Measurements from ENCODE around the gene ELL3. TPM values are rescaled to one million over a fixed set of nuclear protein-coding genes. Genes with fewer than 3 reads are reported as not detected.

The ELL3 gene
- total RNA-seq, 1 donor from 2014 or later: 3.8 TPM

DNA sequence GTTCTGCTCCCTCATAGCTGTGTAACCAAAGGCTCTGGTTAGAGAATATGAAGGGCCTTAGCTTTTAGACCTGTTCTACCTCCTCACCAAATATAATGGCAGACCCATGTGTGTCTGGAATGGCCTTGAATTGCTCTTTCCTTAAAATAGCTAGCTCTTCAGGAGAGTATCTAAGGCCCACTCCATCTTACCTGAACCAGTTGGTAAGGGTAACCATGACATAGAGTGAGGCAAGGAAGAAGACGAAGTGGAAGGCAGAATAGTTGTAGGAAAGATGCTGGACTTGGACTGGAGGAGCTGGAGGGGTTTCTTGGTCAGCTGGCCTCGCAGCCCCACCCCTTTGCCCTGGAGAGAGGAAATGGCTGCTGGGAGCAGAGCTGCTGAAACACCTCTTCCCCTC, 18.4 kb upstream of the ELL3 start:
- DNase-seq (ENCODE audit: low read depth): no peak
- H3K27ac ChIP-seq (ENCODE audit: low read depth, low read length): no peak overlapping the region
- H2AFZ ChIP-seq (ENCODE audit: low read depth, low read length): no peak overlapping the region
- H3K79me2 ChIP-seq (ENCODE audit: insufficient read depth, low read length): peaks cover 37% of the 10 kb centered on the region
- Mint-ChIP-seq H3K27ac (ENCODE audit: unreplicated experiment) (no peak overlapping the region), H3K4me3 (ENCODE audit: unreplicated experiment) (peak overlapping the region; percentile 97), H3K36me3 (ENCODE audit: low read depth, unreplicated experiment) (peaks cover 28% of the 10 kb centered on the region), H3K27me3 (ENCODE audit: low read depth, unreplicated experiment) (no peaks in the 10 kb centered on the region), H3K9me3 (ENCODE audit: unreplicated experiment) (no peaks in the 10 kb centered on the region), H3K4me1 (ENCODE audit: low read depth, unreplicated experiment) (peaks cover 54% of the 10 kb centered on the region)
- H3K9ac ChIP-seq (ENCODE audit: low read length): no peak overlapping the region
- peaks cover 33% of the 10 kb centered on the region for H3K4me1 ChIP-seq (ENCODE audit: insufficient read depth, low read length)
- H3K4me3 ChIP-seq (ENCODE audit: insufficient read depth, low read depth, low read length): no peak overlapping the region
- H3K27me3 ChIP-seq (ENCODE audit: insufficient read depth, low read length): no peaks in the 10 kb centered on the region
- FAIRE-seq: no peak
- TF ChIP-seq, protein P1, sequence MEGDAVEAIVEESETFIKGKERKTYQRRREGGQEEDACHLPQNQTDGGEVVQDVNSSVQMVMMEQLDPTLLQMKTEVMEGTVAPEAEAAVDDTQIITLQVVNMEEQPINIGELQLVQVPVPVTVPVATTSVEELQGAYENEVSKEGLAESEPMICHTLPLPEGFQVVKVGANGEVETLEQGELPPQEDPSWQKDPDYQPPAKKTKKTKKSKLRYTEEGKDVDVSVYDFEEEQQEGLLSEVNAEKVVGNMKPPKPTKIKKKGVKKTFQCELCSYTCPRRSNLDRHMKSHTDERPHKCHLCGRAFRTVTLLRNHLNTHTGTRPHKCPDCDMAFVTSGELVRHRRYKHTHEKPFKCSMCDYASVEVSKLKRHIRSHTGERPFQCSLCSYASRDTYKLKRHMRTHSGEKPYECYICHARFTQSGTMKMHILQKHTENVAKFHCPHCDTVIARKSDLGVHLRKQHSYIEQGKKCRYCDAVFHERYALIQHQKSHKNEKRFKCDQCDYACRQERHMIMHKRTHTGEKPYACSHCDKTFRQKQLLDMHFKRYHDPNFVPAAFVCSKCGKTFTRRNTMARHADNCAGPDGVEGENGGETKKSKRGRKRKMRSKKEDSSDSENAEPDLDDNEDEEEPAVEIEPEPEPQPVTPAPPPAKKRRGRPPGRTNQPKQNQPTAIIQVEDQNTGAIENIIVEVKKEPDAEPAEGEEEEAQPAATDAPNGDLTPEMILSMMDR (IDR thresholded peaks at IDR 0.05; ENCODE audit: insufficient read depth, low read depth, low read length): no peak
- no peak for TF ChIP-seq EZH2 (IDR thresholded peaks at IDR 0.05; ENCODE audit: insufficient read depth, low read length)
- H3K9me3 ChIP-seq (ENCODE audit: insufficient read depth, low read depth, low read length): no peaks in the 10 kb centered on the region
- H4K20me1 ChIP-seq (ENCODE audit: insufficient read depth, low read length): peaks cover 44% of the 10 kb centered on the region
- peak overlapping the region; percentile 91 for H3K4me2 ChIP-seq (ENCODE audit: low read length)
- H3K36me3 ChIP-seq (ENCODE audit: insufficient read depth, low read length): peaks cover 25% of the 10 kb centered on the region

DNA sequence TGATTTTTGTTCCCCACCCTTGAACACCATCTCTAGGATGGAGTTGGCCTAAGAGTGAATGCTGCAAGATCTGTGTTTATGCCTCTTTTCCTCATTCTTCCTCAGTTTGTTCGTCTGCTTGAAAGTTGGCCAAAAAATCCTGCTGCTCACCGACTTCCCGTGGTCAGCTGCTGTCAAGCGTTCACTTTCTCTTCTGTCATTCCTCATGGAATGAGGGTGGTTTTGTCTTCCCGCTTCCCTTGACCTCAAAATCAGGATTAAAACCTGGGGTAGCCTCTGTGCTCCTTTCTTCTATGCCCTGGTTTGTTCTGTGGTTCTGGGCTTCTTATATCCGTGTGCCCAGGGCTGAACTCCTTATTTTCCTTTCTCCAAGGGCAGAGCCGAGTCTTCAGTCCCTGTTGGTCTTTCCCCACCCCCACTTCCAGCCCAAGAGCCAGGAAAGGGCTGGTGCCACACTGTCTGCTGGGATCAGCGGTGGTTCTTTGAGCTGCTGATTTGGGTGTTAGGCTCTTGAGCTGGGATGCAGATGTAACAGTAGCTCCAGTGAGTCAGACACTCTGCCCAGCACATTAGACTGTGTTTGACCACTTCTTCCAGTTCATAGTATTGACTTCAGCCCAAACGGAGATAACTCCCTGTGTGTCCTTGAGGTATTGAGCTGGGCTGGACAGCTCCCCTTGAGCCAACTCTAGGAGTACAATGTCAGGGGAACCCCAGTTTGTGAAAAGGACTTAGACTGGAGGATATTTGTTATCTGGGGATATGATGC, 17.7 kb upstream of the ELL3 start:
- H4K20me1 ChIP-seq (ENCODE audit: insufficient read depth, low read length): peaks cover 44% of the 10 kb centered on the region
- H3K4me3 ChIP-seq (ENCODE audit: insufficient read depth, low read depth, low read length): peak overlapping the region; percentile 100
- no peak overlapping the region for H2AFZ ChIP-seq (ENCODE audit: low read depth, low read length)
- Mint-ChIP-seq H3K9me3 (ENCODE audit: unreplicated experiment) (no peaks in the 10 kb centered on the region), H3K4me1 (ENCODE audit: low read depth, unreplicated experiment) (peaks cover 51% of the 10 kb centered on the region), H3K36me3 (ENCODE audit: low read depth, unreplicated experiment) (peaks cover 28% of the 10 kb centered on the region), H3K4me3 (ENCODE audit: unreplicated experiment) (peak overlapping the region; percentile 97), H3K27me3 (ENCODE audit: low read depth, unreplicated experiment) (no peaks in the 10 kb centered on the region), H3K27ac (ENCODE audit: unreplicated experiment) (peak overlapping the region; percentile 99)
- no peak for TF ChIP-seq EZH2 (IDR thresholded peaks at IDR 0.05; ENCODE audit: insufficient read depth, low read length)
- TF ChIP-seq, protein P1 (IDR thresholded peaks at IDR 0.05; ENCODE audit: insufficient read depth, low read depth, low read length): no peak
- FAIRE-seq (no peak), DNase-seq (ENCODE audit: low read depth) (peak; percentile 65)
- no peaks in the 10 kb centered on the region for H3K27me3 ChIP-seq (ENCODE audit: insufficient read depth, low read length)
- peak overlapping the region; percentile 91 for H3K4me2 ChIP-seq (ENCODE audit: low read length)
- H3K9ac ChIP-seq (ENCODE audit: low read length): peak overlapping the region; percentile 100
- H3K4me1 ChIP-seq (ENCODE audit: insufficient read depth, low read length): peaks cover 29% of the 10 kb centered on the region
- H3K27ac ChIP-seq (ENCODE audit: low read depth, low read length): peak overlapping the region; percentile 35
- H3K36me3 ChIP-seq (ENCODE audit: insufficient read depth, low read length): peaks cover 22% of the 10 kb centered on the region
- H3K79me2 ChIP-seq (ENCODE audit: insufficient read depth, low read length): peaks cover 37% of the 10 kb centered on the region
- no peaks in the 10 kb centered on the region for H3K9me3 ChIP-seq (ENCODE audit: insufficient read depth, low read depth, low read length)

GRCh38 chr15:43793647-43794046, 16.9 kb upstream of the ELL3 start:
- Histone ChIP-seq H3K9me3 (ENCODE audit: insufficient read depth, low read depth, low read length) (no peaks in the 10 kb centered on the region), H3K9ac (ENCODE audit: low read length) (peak overlapping the region; percentile 100), H3K4me3 (ENCODE audit: insufficient read depth, low read depth, low read length) (peak overlapping the region; percentile 100), H3K4me2 (ENCODE audit: low read length) (peak overlapping the region; percentile 91), H3K27ac (ENCODE audit: low read depth, low read length) (no peak overlapping the region), H3K4me1 (ENCODE audit: insufficient read depth, low read length) (peaks cover 29% of the 10 kb centered on the region), H3K36me3 (ENCODE audit: insufficient read depth, low read length) (peaks cover 20% of the 10 kb centered on the region), H3K79me2 (ENCODE audit: insufficient read depth, low read length) (peaks cover 37% of the 10 kb centered on the region), H3K27me3 (ENCODE audit: insufficient read depth, low read length) (no peaks in the 10 kb centered on the region), H4K20me1 (ENCODE audit: insufficient read depth, low read length) (peaks cover 44% of the 10 kb centered on the region), H2AFZ (ENCODE audit: low read depth, low read length) (no peak overlapping the region)
- Mint-ChIP-seq H3K27me3 (ENCODE audit: low read depth, unreplicated experiment) (no peaks in the 10 kb centered on the region), H3K27ac (ENCODE audit: unreplicated experiment) (peak overlapping the region; percentile 99), H3K4me3 (ENCODE audit: unreplicated experiment) (peak overlapping the region; percentile 97), H3K4me1 (ENCODE audit: low read depth, unreplicated experiment) (peaks cover 49% of the 10 kb centered on the region), H3K9me3 (ENCODE audit: unreplicated experiment) (no peaks in the 10 kb centered on the region), H3K36me3 (ENCODE audit: low read depth, unreplicated experiment) (peaks cover 26% of the 10 kb centered on the region)
- DNase-seq (ENCODE audit: low read depth): no peak
- no peak for FAIRE-seq
- TF ChIP-seq, protein P1 (IDR thresholded peaks at IDR 0.05; ENCODE audit: insufficient read depth, low read depth, low read length): no peak
- no peak for TF ChIP-seq EZH2 (IDR thresholded peaks at IDR 0.05; ENCODE audit: insufficient read depth, low read length)

All from astrocyte (in vitro differentiated cells and primary cell).